ENCODE measurements around the gene GRHL3. TPM values are rescaled to one million over a fixed set of nuclear protein-coding genes. Genes with fewer than 3 reads are reported as not detected.
A peak's percentile ranks its signal among the peaks of the same experiment; 100 is the strongest.

The GRHL3 gene
- total and polyA plus RNA-seq, 5 donors from 2014 or later: not detected

DNA sequence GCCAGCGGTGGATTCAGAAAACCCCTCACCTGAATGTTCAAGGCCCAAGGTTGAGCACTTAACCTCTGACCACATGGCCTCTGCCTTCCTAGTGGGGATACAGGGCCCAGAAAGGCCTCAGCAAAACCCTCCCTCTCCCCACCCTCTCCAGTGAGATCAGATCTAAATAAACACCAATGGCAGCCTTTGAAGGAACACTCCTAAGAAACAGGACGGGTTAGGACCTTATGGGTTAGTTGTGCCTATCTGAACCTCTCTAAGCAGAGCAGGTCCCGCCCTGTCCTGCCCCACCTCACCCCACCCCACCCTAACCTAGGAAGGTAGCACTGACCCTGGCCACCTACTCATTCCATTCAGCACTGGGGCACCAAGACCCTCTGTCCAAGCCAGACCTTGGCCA lies 7.9 kb upstream of the GRHL3 start:
- DNase-seq (no peak), ATAC-seq (ENCODE audit: low read depth in 2 of 2) (no peak)
- H3K4me1 Mint-ChIP-seq: no peaks in the 10 kb centered on the region
- H3K27me3 Mint-ChIP-seq: peaks cover 19% of the 10 kb centered on the region
- peaks cover 5% of the 10 kb centered on the region for H3K27me3 ChIP-seq (ENCODE audit: control insufficient read depth, insufficient read depth, low read length)
- H3K36me3 Mint-ChIP-seq: no peaks in the 10 kb centered on the region
- no peaks in the 10 kb centered on the region for H3K4me1 ChIP-seq (ENCODE audit: control insufficient read depth, insufficient read depth, low read length, poor library complexity, severe bottlenecking)
- no peak overlapping the region for H3K27ac ChIP-seq (ENCODE audit: insufficient read depth, low read length, poor library complexity, severe bottlenecking)
- no peaks in the 10 kb centered on the region for H3K9me3 Mint-ChIP-seq
- H3K27ac Mint-ChIP-seq: no peak overlapping the region
- H3K4me3 Mint-ChIP-seq: no peak overlapping the region
- no peaks in the 10 kb centered on the region for H3K9me3 ChIP-seq (ENCODE audit: control insufficient read depth in 2 of 2, low read length in 2 of 2)
- no peak overlapping the region for H3K4me3 ChIP-seq (ENCODE audit: low read depth, low read length)
- H3K36me3 ChIP-seq (ENCODE audit: control insufficient read depth, insufficient read depth, low read length): no peaks in the 10 kb centered on the region

DNA sequence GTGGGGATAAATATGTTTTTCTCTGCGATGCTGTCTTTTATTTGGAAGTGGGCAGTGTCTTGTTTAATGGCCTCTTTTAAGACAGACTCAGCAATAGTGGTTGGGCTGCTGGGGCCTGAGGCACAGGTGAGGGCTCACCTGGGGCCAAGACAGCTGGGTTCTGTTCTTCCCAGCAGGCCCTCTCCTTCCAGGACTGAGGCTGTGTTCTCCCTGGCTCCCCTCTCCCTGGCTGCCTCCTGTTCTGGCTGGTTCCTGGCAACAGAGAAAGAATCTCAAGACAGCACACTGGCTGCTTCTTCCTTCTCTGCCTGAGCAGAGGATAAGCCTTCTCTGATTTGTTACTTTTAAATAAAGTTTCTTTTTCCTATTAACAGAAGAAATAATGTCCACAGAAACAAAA lies 7.4 kb upstream of the GRHL3 start:
- Histone ChIP-seq H3K36me3 (ENCODE audit: control insufficient read depth, insufficient read depth, low read length) (no peaks in the 10 kb centered on the region), H3K4me1 (ENCODE audit: control insufficient read depth, insufficient read depth, low read length, poor library complexity, severe bottlenecking) (no peaks in the 10 kb centered on the region), H3K4me3 (ENCODE audit: low read depth, low read length) (no peak overlapping the region), H3K27ac (ENCODE audit: insufficient read depth, low read length, poor library complexity, severe bottlenecking) (no peak overlapping the region), H3K9me3 (ENCODE audit: control insufficient read depth in 2 of 2, low read length in 2 of 2) (no peaks in the 10 kb centered on the region), H3K27me3 (ENCODE audit: control insufficient read depth, insufficient read depth, low read length) (peaks cover 5% of the 10 kb centered on the region)
- Mint-ChIP-seq H3K36me3 (no peaks in the 10 kb centered on the region), H3K4me3 (no peak overlapping the region), H3K9me3 (no peaks in the 10 kb centered on the region), H3K27ac (no peak overlapping the region), H3K27me3 (peaks cover 21% of the 10 kb centered on the region), H3K4me1 (no peaks in the 10 kb centered on the region)
- no peak for ATAC-seq (ENCODE audit: low read depth in 2 of 2)
- no peak for DNase-seq

DNA sequence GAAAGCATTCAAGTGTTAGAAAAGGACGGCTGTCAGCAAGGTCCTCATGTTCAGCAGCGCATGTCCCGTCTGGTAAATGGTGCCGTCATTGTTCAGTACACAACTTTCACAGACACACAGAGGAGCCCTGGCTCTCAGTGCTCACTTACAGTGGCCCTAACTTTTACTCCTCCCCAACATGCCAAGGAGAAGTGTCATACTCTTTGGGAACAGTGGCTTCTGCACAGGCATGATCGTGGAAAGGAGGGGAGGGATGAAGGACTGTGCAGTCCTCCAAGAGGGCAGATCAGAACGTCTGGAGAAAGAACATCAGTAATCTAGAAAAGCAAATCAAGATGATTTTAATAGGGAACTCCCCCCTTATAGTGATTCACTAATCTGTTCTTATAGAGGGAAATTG lies 3.8 kb upstream of the GRHL3 start:
- Mint-ChIP-seq H3K9me3 (no peaks in the 10 kb centered on the region), H3K27ac (no peak overlapping the region), H3K4me3 (no peak overlapping the region), H3K27me3 (peaks cover 51% of the 10 kb centered on the region), H3K4me1 (peaks cover 9 to 22% (median 18%) of the 10 kb centered on the region in 4 donors), H3K36me3 (no peaks in the 10 kb centered on the region)
- DNase-seq (no peak), ATAC-seq (ENCODE audit: low read depth in 2 of 2) (no peak)
- H3K4me3 ChIP-seq (ENCODE audit: low read depth, low read length): no peak overlapping the region
- peaks cover 20% of the 10 kb centered on the region for H3K4me1 ChIP-seq (ENCODE audit: control insufficient read depth, insufficient read depth, low read length, poor library complexity, severe bottlenecking)
- no peak overlapping the region for H3K27ac ChIP-seq (ENCODE audit: insufficient read depth, low read length, poor library complexity, severe bottlenecking)
- no peaks in the 10 kb centered on the region for H3K9me3 ChIP-seq (ENCODE audit: control insufficient read depth in 2 of 2, low read length in 2 of 2)
- no peaks in the 10 kb centered on the region for H3K36me3 ChIP-seq (ENCODE audit: control insufficient read depth, insufficient read depth, low read length)
- H3K27me3 ChIP-seq (ENCODE audit: control insufficient read depth, insufficient read depth, low read length): peaks cover 33% of the 10 kb centered on the region

DNA sequence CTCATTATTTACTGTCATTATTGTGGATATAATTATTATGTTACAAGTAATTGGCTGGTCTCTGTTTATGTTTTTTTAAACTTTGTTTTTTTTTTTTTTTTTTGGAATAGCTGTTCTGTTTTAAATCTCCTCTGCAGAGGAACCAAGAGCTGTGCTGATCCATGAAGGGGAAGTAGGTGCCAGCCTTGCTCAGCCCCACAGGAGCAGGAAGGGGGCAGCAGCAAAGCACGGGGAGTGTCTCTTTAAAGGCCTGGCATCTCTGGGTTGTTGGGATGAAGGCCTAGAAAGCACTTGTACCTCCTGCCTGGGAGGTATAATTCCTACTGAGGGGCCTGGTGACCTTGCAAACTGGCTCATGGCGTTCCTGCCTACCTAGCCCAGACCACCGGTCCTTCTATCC lies 2.5 kb upstream of the GRHL3 start:
- Histone ChIP-seq H3K36me3 (ENCODE audit: control insufficient read depth, insufficient read depth, low read length) (no peaks in the 10 kb centered on the region), H3K27me3 (ENCODE audit: control insufficient read depth, insufficient read depth, low read length) (peaks cover 43% of the 10 kb centered on the region), H3K9me3 (ENCODE audit: control insufficient read depth in 2 of 2, low read length in 2 of 2) (no peaks in the 10 kb centered on the region), H3K27ac (ENCODE audit: insufficient read depth, low read length, poor library complexity, severe bottlenecking) (no peak overlapping the region), H3K4me3 (ENCODE audit: low read depth, low read length) (no peak overlapping the region), H3K4me1 (ENCODE audit: control insufficient read depth, insufficient read depth, low read length, poor library complexity, severe bottlenecking) (peaks cover 32% of the 10 kb centered on the region)
- Mint-ChIP-seq H3K4me3 (no peak overlapping the region), H3K36me3 (no peaks in the 10 kb centered on the region), H3K4me1 (peaks cover 16 to 35% (median 30%) of the 10 kb centered on the region in 4 donors), H3K27ac (no peak overlapping the region), H3K27me3 (peaks cover 61% of the 10 kb centered on the region), H3K9me3 (no peaks in the 10 kb centered on the region)
- DNase-seq (no peak), ATAC-seq (ENCODE audit: low read depth in 2 of 2) (no peak)

DNA sequence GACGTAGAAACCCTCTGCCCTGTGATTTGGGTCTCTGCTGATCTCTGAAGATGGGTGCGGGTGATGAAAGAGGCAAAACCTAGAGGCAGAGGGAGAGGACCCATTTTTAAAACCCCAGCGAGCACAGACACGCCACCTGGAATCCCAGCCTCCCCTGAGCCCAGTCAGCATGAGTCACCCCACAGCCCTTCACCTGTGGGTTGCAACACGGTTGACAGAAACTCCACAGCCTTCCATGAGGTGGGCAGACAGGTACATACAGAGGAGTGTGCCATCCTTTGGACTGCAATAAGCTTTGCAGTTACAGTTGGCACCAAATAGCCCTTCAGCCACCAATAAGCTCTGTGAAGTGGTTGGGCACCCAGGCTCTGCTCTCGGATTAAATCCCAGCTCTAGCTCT lies 2.1 kb upstream of the GRHL3 start:
- H3K27ac Mint-ChIP-seq: no peak overlapping the region
- ATAC-seq (ENCODE audit: low read depth in 2 of 2): no peak

DNA sequence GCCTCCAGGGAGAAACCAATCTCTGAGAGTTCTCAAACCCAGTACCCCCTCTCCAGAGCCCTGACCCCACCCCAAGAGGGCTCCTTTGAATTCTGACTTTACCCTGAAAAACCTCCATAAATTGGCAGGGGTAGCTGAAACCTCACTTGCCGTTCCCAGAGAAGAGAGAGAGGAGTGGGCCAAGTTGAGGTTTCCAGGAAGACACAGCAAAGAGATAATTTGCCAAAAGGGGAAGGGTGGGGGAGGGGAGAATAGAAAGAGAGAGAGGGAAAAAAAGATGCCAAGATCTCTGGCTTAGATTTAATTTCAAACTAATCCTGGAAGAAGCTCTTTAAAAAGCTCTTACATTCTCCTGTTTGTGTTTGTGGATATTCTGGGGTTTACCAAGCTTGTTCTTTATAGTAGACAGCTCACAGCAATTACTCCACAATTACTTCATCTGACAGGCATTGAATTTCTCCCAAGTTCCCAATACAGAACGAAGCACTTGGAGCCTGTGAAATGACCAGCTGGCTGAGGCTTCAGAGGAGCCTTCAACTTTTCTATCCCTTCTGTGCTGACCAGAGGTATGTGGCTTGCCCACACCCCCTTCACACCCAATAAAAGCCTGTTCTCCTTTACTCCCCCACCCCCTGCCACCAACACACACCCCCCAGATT lies 1.1 kb upstream of the GRHL3 start:
- Mint-ChIP-seq H3K9me3 (peaks cover 0 to 2% (median 0%) of the 10 kb centered on the region in 7 donors), H3K36me3 (no peaks in the 10 kb centered on the region), H3K27ac (no peak overlapping the region), H3K4me3 (no peak overlapping the region), H3K27me3 (peaks cover 74% of the 10 kb centered on the region), H3K4me1 (peaks cover 16 to 42% (median 36%) of the 10 kb centered on the region in 4 donors)
- peaks cover 46% of the 10 kb centered on the region for H3K4me1 ChIP-seq (ENCODE audit: control insufficient read depth, insufficient read depth, low read length, poor library complexity, severe bottlenecking)
- no peaks in the 10 kb centered on the region for H3K9me3 ChIP-seq (ENCODE audit: control insufficient read depth in 2 of 2, low read length in 2 of 2)
- no peak overlapping the region for H3K27ac ChIP-seq (ENCODE audit: insufficient read depth, low read length, poor library complexity, severe bottlenecking)
- peaks cover 47% of the 10 kb centered on the region for H3K27me3 ChIP-seq (ENCODE audit: control insufficient read depth, insufficient read depth, low read length)
- no peaks in the 10 kb centered on the region for H3K36me3 ChIP-seq (ENCODE audit: control insufficient read depth, insufficient read depth, low read length)
- ATAC-seq (ENCODE audit: low read depth in 2 of 2) (no peak), DNase-seq (no peak)
- no peak overlapping the region for H3K4me3 ChIP-seq (ENCODE audit: low read depth, low read length)

More for the DNA sequence above, 2.1 kb upstream of the GRHL3 start:
- Histone ChIP-seq H3K27me3 (ENCODE audit: control insufficient read depth, insufficient read depth, low read length) (peaks cover 43% of the 10 kb centered on the region), H3K27ac (ENCODE audit: insufficient read depth, low read length, poor library complexity, severe bottlenecking) (no peak overlapping the region), H3K4me3 (ENCODE audit: low read depth, low read length) (no peak overlapping the region), H3K9me3 (ENCODE audit: control insufficient read depth in 2 of 2, low read length in 2 of 2) (no peaks in the 10 kb centered on the region), H3K36me3 (ENCODE audit: control insufficient read depth, insufficient read depth, low read length) (no peaks in the 10 kb centered on the region), H3K4me1 (ENCODE audit: control insufficient read depth, insufficient read depth, low read length, poor library complexity, severe bottlenecking) (peaks cover 37% of the 10 kb centered on the region)
- no peak for DNase-seq
- peaks cover 16 to 35% (median 30%) of the 10 kb centered on the region in 4 donors for H3K4me1 Mint-ChIP-seq
- no peak overlapping the region for H3K4me3 Mint-ChIP-seq
- no peaks in the 10 kb centered on the region for H3K36me3 Mint-ChIP-seq
- peaks cover 64% of the 10 kb centered on the region for H3K27me3 Mint-ChIP-seq
- peaks cover 0 to under 1% (median 0%) of the 10 kb centered on the region in 7 donors for H3K9me3 Mint-ChIP-seq

DNA sequence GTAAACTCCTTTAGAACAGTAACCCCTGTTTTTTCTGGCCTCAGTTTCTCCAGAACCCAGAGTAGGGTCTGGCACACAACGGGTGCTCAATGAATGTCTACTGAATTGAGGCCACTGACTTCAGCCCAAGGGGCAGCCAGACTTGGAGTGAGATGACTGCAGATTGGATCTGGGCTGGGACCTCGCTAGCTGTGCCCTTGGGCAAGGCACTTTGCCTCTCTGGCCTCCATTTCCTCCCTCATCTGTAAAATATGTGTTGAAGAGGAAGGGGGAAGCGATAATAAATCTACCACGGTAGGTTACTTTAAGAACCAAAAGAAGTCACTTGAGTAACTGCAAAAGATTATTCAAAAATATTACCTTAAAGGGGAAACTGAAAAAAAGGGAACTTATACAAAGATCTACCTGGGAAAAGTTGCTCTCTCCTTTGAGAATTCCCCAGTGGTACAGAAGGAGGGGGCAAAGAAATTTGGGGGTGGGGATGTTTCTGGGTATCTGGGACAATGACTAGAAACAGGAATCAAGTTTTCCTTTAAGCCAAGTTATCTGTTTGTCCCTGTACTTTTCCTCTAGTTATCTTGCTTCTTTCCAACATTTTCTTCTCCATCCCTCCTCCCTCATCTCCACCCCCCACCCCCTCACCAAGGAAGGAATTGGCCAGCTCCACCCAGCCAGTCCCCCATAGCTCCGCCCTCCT lies 394 bp upstream of the GRHL3 start:
- Histone ChIP-seq H3K27ac (ENCODE audit: insufficient read depth, low read length, poor library complexity, severe bottlenecking) (no peak overlapping the region), H3K27me3 (ENCODE audit: control insufficient read depth, insufficient read depth, low read length) (peaks cover 49% of the 10 kb centered on the region), H3K4me1 (ENCODE audit: control insufficient read depth, insufficient read depth, low read length, poor library complexity, severe bottlenecking) (peaks cover 46% of the 10 kb centered on the region), H3K9me3 (ENCODE audit: control insufficient read depth in 2 of 2, low read length in 2 of 2) (no peaks in the 10 kb centered on the region), H3K36me3 (ENCODE audit: control insufficient read depth, insufficient read depth, low read length) (no peaks in the 10 kb centered on the region), H3K4me3 (ENCODE audit: low read depth, low read length) (peak overlapping the region; percentile 6)
- peaks cover 16 to 48% (median 39%) of the 10 kb centered on the region in 4 donors for H3K4me1 Mint-ChIP-seq
- ATAC-seq (ENCODE audit: low read depth in 2 of 2) (no peak), DNase-seq (no peak)
- peaks cover 0 to 2% (median 0%) of the 10 kb centered on the region in 7 donors for H3K9me3 Mint-ChIP-seq
- H3K27ac Mint-ChIP-seq: no peak overlapping the region
- peaks cover 75% of the 10 kb centered on the region for H3K27me3 Mint-ChIP-seq
- peak overlapping the region in 3 of 4 donors; percentile 35 to 49 (median 39) for H3K4me3 Mint-ChIP-seq
- H3K36me3 Mint-ChIP-seq: no peaks in the 10 kb centered on the region

All from CD4-positive, CD25-positive, alpha-beta regulatory T cell (primary cell).